ENCODE results near the gene SRP14.
"Not testable (repeated sequence)": the region's sequence is repeated elsewhere in the genome, so short reads cannot be mapped to it uniquely, and the experiment has no call there.

The SRP14 gene

GRCh38 chr15:40048211-40048792 is 9.3 kb upstream of the SRP14 start:
- Histone ChIP-seq H3K9me3 (ENCODE audit: control insufficient read depth, insufficient read depth, low read length) (no peaks in the 10 kb centered on the region), H3K4me1 (ENCODE audit: insufficient read depth, low read length) (peaks cover 16% of the 10 kb centered on the region; the same call in 1 of the 2 replicates), H3K36me3 (ENCODE audit: insufficient read depth, low read length) (no peaks in the 10 kb centered on the region), H3K9ac (ENCODE audit: low read depth, low read length) (no peak overlapping the region)

GRCh38 chr15:40047415-40048210 is 8.6 kb upstream of the SRP14 start:
- no peaks in the 10 kb centered on the region for H3K36me3 ChIP-seq (ENCODE audit: insufficient read depth, low read length)
- H3K9me3 ChIP-seq (ENCODE audit: control insufficient read depth, insufficient read depth, low read length): no peaks in the 10 kb centered on the region
- peaks cover 16% of the 10 kb centered on the region; the same call in 1 of the 2 replicates for H3K4me1 ChIP-seq (ENCODE audit: insufficient read depth, low read length)
- H3K9ac ChIP-seq (ENCODE audit: low read depth, low read length): no peak overlapping the region

- Histone ChIP-seq H3K9me3 (ENCODE audit: control insufficient read depth, insufficient read depth, low read length) (no peaks in the 10 kb centered on the region), H3K36me3 (ENCODE audit: insufficient read depth, low read length) (no peaks in the 10 kb centered on the region), H3K4me1 (ENCODE audit: insufficient read depth, low read length) (peaks cover 16% of the 10 kb centered on the region; the same call in 1 of the 2 replicates), H3K9ac (ENCODE audit: low read depth, low read length) (no peak overlapping the region)
Observed at GRCh38 chr15:40046721-40047414, 7.9 kb upstream of the SRP14 start.

GRCh38 chr15:40045572-40046217 is 6.7 kb upstream of the SRP14 start:
- Histone ChIP-seq H3K4me1 (ENCODE audit: insufficient read depth, low read length) (peaks cover 11% of the 10 kb centered on the region; the same call in 1 of the 2 replicates), H3K9ac (ENCODE audit: low read depth, low read length) (peak overlapping the region; percentile 21; the same call in 1 of the 2 replicates), H3K36me3 (ENCODE audit: insufficient read depth, low read length) (no peaks in the 10 kb centered on the region)

GRCh38 chr15:40044717-40045571 is 6.0 kb upstream of the SRP14 start:
- Histone ChIP-seq H3K9ac (ENCODE audit: low read depth, low read length) (peak overlapping the region; percentile 21; the same call in 1 of the 2 replicates), H3K4me1 (ENCODE audit: insufficient read depth, low read length) (peaks cover 14% of the 10 kb centered on the region; the same call in 1 of the 2 replicates), H3K9me3 (ENCODE audit: control insufficient read depth, insufficient read depth, low read length) (no peaks in the 10 kb centered on the region), H3K36me3 (ENCODE audit: insufficient read depth, low read length) (no peaks in the 10 kb centered on the region)

More at GRCh38 chr15:40045572-40046217, 6.7 kb upstream of the SRP14 start:
- no peaks in the 10 kb centered on the region for H3K9me3 ChIP-seq (ENCODE audit: control insufficient read depth, insufficient read depth, low read length)

- no peaks in the 10 kb centered on the region for H3K9me3 ChIP-seq (ENCODE audit: control insufficient read depth, insufficient read depth, low read length)
- no peaks in the 10 kb centered on the region for H3K36me3 ChIP-seq (ENCODE audit: insufficient read depth, low read length)
- H3K4me1 ChIP-seq (ENCODE audit: insufficient read depth, low read length): peaks cover 15% of the 10 kb centered on the region; the same call in 1 of the 2 replicates
- no peak overlapping the region for H3K9ac ChIP-seq (ENCODE audit: low read depth, low read length)
Observed at GRCh38 chr15:40043927-40044716, 5.1 kb upstream of the SRP14 start.

- no peaks in the 10 kb centered on the region for H3K9me3 ChIP-seq (ENCODE audit: control insufficient read depth, insufficient read depth, low read length)
- H3K4me1 ChIP-seq (ENCODE audit: insufficient read depth, low read length): peaks cover 10% of the 10 kb centered on the region
- no peak overlapping the region for H3K9ac ChIP-seq (ENCODE audit: low read depth, low read length)
- no peaks in the 10 kb centered on the region for H3K36me3 ChIP-seq (ENCODE audit: insufficient read depth, low read length)
Observed at GRCh38 chr15:40042791-40043320, 3.9 kb upstream of the SRP14 start.

GRCh38 chr15:40040770-40041169 is 1.8 kb upstream of the SRP14 start:
- no peaks in the 10 kb centered on the region for H3K9me3 ChIP-seq (ENCODE audit: control insufficient read depth, insufficient read depth, low read length)
- peaks cover 6% of the 10 kb centered on the region; the same call in 1 of the 2 replicates for H3K36me3 ChIP-seq (ENCODE audit: insufficient read depth, low read length)
- no peak overlapping the region for H3K9ac ChIP-seq (ENCODE audit: low read depth, low read length)
- peaks cover 7% of the 10 kb centered on the region for H3K4me1 ChIP-seq (ENCODE audit: insufficient read depth, low read length)

- Histone ChIP-seq H3K4me1 (ENCODE audit: insufficient read depth, low read length) (peaks cover 7% of the 10 kb centered on the region), H3K36me3 (ENCODE audit: insufficient read depth, low read length) (peaks cover 11% of the 10 kb centered on the region; the same call in 1 of the 2 replicates), H3K9me3 (ENCODE audit: control insufficient read depth, insufficient read depth, low read length) (no peaks in the 10 kb centered on the region), H3K9ac (ENCODE audit: low read depth, low read length) (no peak overlapping the region)
Observed at GRCh38 chr15:40040293-40040635, 1.3 kb upstream of the SRP14 start.

- Histone ChIP-seq H3K9ac (ENCODE audit: low read depth, low read length) (peak overlapping the region; percentile 86), H3K9me3 (ENCODE audit: control insufficient read depth, insufficient read depth, low read length) (no peaks in the 10 kb centered on the region), H3K36me3 (ENCODE audit: insufficient read depth, low read length) (peaks cover 23% of the 10 kb centered on the region), H3K4me1 (ENCODE audit: insufficient read depth, low read length) (peaks cover 7% of the 10 kb centered on the region)
Observed at GRCh38 chr15:40038275-40038637, 725 bp downstream of the SRP14 start.

- Histone ChIP-seq H3K9ac (ENCODE audit: low read depth, low read length) (peak overlapping the region; percentile 86), H3K4me1 (ENCODE audit: insufficient read depth, low read length) (peaks cover 7% of the 10 kb centered on the region), H3K36me3 (ENCODE audit: insufficient read depth, low read length) (peaks cover 23% of the 10 kb centered on the region), H3K9me3 (ENCODE audit: control insufficient read depth, insufficient read depth, low read length) (no peaks in the 10 kb centered on the region)
Observed at GRCh38 chr15:40037721-40038120, 1.3 kb downstream of the SRP14 start.

- H3K36me3 ChIP-seq (ENCODE audit: insufficient read depth, low read length): peaks cover 43% of the 10 kb centered on the region
- not testable (repeated sequence) for H3K9ac ChIP-seq (ENCODE audit: low read depth, low read length); H3K9me3 ChIP-seq (ENCODE audit: control insufficient read depth, insufficient read depth, low read length); H3K4me1 ChIP-seq (ENCODE audit: insufficient read depth, low read length)
Observed at GRCh38 chr15:40035182-40035581, 3.8 kb downstream of the SRP14 start.
